CD4-positive, alpha-beta T cell treated with Interleukin-15 for 1 hour (primary cell): ENCODE measurements around the gene CUL7.
"Not testable (repeated sequence)": the region's sequence is repeated elsewhere in the genome, so short reads cannot be mapped to it uniquely, and the experiment has no call there.

ENCODE experiments used
- DNase-seq: peaks from one replicate; pipeline ENCODE4 v3.0.0-alpha.2; 2020

Gene CUL7

GRCh38 chr6:43013843-43014433, 39.7 kb downstream of the CUL7 start, which contains the start of the genes KLHDC3 and MEA1:
Gene KLHDC3 (plus strand): TSS chr6:43014249. CDS start chr6:43017193, 2,944 bp downstream.
Gene MEA1 (minus strand): TSS chr6:43013946. CDS start chr6:43013813, 133 bp downstream.
- DNase-seq = peak; percentile 100

GRCh38 chr6:43013097-43013842, 40.4 kb downstream of the CUL7 start:
- no peak for DNase-seq

GRCh38 chr6:43012364-43012763, 41.3 kb downstream of the CUL7 start:
- DNase-seq = no peak

GRCh38 chr6:43011207-43011606, 42.4 kb downstream of the CUL7 start:
- no peak for DNase-seq

GRCh38 chr6:43009124-43009523, 44.5 kb downstream of the CUL7 start:
- DNase-seq = peak; percentile 28

GRCh38 chr6:43007126-43007525, 46.5 kb downstream of the CUL7 start:
- no peak for DNase-seq

- no peak for DNase-seq
Observed at GRCh38 chr6:43006251-43006650, 47.4 kb downstream of the CUL7 start.

- DNase-seq = no peak
Observed at GRCh38 chr6:43005844-43006243, 47.8 kb downstream of the CUL7 start.

- DNase-seq = no peak
Observed at GRCh38 chr6:43001843-43002242, 51.8 kb downstream of the CUL7 start.

- not testable (repeated sequence) for DNase-seq
Observed at GRCh38 chr6:42998205-42998604, 55.4 kb downstream of the CUL7 start.

GRCh38 chr6:42996513-42996912, 57.1 kb downstream of the CUL7 start:
- DNase-seq = no peak

- DNase-seq = no peak
Observed at GRCh38 chr6:42993445-42993844, 60.2 kb downstream of the CUL7 start.

GRCh38 chr6:42989923-42990322, 63.7 kb downstream of the CUL7 start:
- no peak for DNase-seq

GRCh38 chr6:42988486-42989020, 65.1 kb downstream of the CUL7 start:
- DNase-seq = no peak
